ENCODE measurements around the gene SOBP. TPM values are rescaled to one million over a fixed set of nuclear protein-coding genes. Genes with fewer than 3 reads are reported as not detected.

The SOBP gene
- polyA plus RNA-seq, 1 donor (not counting 4 experiments of a cell fraction or from before 2014, with no cell fraction given) = not detected

DNA sequence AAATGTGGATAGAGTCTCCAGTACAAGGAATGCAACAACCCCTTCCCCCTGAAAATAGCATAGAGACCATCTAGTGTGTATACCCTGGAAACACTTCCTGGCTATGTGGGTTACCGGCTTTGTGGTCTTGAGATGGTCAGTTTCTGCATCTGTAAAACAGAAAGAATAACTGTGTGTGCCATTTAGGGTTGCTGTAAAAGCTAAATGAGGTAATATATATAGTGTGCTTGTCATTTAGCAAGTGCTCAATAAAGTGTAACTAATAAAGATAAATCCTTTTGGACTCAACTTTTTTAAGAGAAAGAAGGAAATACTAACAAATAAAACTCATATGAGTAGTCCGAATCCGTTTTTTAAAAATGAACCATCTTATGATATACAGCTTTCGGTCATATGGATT, 109.1 kb downstream of the SOBP start:
- H3K4me1 ChIP-seq (ENCODE audit: control insufficient read depth, extremely low read depth, insufficient read depth, low read length) = peaks cover 19% of the 10 kb centered on the region
- peak; percentile 32 for FAIRE-seq
- dilution Hi-C loops (cut with MboI; ENCODE audit: extremely low pct_ligation_motif_present, low sequenced_read_pairs) = no loop called here

GRCh38 chr6:107600121-107600520, 110.2 kb downstream of the SOBP start:
- DNase-seq (ENCODE audit: low read depth, low spot score) (no peak), FAIRE-seq (no peak)
- Histone ChIP-seq H3K4me2 (ENCODE audit: control insufficient read depth, extremely low read depth, insufficient read depth, low read depth, low read length) (no peak overlapping the region), H3K27ac (ENCODE audit: control insufficient read depth, insufficient read depth, low read length) (no peak overlapping the region), H3K9me3 (ENCODE audit: control insufficient read depth, low read depth, low read length) (no peaks in the 10 kb centered on the region), H3K9me1 (ENCODE audit: control insufficient read depth, extremely low read depth, insufficient read depth, low read length) (no peaks in the 10 kb centered on the region), H3K4me3 (ENCODE audit: control insufficient read depth in 2 of 3, extremely low read depth in 1 of 3, insufficient read depth in 2 of 3, low read depth in 1 of 3, low read length in 3 of 3) (no peak overlapping the region), H3K4me1 (ENCODE audit: control insufficient read depth, extremely low read depth, insufficient read depth, low read length) (peaks cover 28% of the 10 kb centered on the region), H3K9ac (ENCODE audit: control insufficient read depth, extremely low read depth, insufficient read depth, low read length) (no peak overlapping the region), H3K36me3 (ENCODE audit: control insufficient read depth in 2 of 2, extremely low read depth in 1 of 2, insufficient read depth in 2 of 2, low read length in 2 of 2) (no peaks in the 10 kb centered on the region), H3K79me2 (ENCODE audit: control insufficient read depth, insufficient read depth, low read length) (no peaks in the 10 kb centered on the region), H3K27me3 (ENCODE audit: control insufficient read depth, extremely low read depth, insufficient read depth, low read length) (no peaks in the 10 kb centered on the region), H2AFZ (ENCODE audit: control insufficient read depth, low read length) (no peak overlapping the region), H4K20me1 (ENCODE audit: control insufficient read depth, extremely low read depth, insufficient read depth, low read length) (no peaks in the 10 kb centered on the region)
- dilution Hi-C loops (cut with MboI; ENCODE audit: extremely low pct_ligation_motif_present, low sequenced_read_pairs) = no loop called here
- TF ChIP-seq, protein P1, sequence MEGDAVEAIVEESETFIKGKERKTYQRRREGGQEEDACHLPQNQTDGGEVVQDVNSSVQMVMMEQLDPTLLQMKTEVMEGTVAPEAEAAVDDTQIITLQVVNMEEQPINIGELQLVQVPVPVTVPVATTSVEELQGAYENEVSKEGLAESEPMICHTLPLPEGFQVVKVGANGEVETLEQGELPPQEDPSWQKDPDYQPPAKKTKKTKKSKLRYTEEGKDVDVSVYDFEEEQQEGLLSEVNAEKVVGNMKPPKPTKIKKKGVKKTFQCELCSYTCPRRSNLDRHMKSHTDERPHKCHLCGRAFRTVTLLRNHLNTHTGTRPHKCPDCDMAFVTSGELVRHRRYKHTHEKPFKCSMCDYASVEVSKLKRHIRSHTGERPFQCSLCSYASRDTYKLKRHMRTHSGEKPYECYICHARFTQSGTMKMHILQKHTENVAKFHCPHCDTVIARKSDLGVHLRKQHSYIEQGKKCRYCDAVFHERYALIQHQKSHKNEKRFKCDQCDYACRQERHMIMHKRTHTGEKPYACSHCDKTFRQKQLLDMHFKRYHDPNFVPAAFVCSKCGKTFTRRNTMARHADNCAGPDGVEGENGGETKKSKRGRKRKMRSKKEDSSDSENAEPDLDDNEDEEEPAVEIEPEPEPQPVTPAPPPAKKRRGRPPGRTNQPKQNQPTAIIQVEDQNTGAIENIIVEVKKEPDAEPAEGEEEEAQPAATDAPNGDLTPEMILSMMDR (optimal IDR thresholded peaks at IDR 0.05 in 1 of 3, IDR thresholded peaks at IDR 0.05 in 1 of 3, conservative IDR thresholded peaks at IDR 0.05 in 1 of 3; ENCODE audit: extremely low read depth in 1 of 3, insufficient read depth in 2 of 3, low read length in 3 of 3) = no peak
- TF ChIP-seq EZH2 (IDR thresholded peaks at IDR 0.05; ENCODE audit: low read length) = no peak

More for the DNA sequence above, 109.1 kb downstream of the SOBP start:
- H3K9ac ChIP-seq (ENCODE audit: control insufficient read depth, extremely low read depth, insufficient read depth, low read length) = no peak overlapping the region
- no peak overlapping the region for H3K4me3 ChIP-seq (ENCODE audit: control insufficient read depth in 2 of 3, extremely low read depth in 1 of 3, insufficient read depth in 2 of 3, low read depth in 1 of 3, low read length in 3 of 3)
- H3K9me1 ChIP-seq (ENCODE audit: control insufficient read depth, extremely low read depth, insufficient read depth, low read length) = no peaks in the 10 kb centered on the region
- no peak for DNase-seq (ENCODE audit: low read depth, low spot score)
- no peaks in the 10 kb centered on the region for H3K36me3 ChIP-seq (ENCODE audit: control insufficient read depth in 2 of 2, extremely low read depth in 1 of 2, insufficient read depth in 2 of 2, low read length in 2 of 2)
- H3K27ac ChIP-seq (ENCODE audit: control insufficient read depth, insufficient read depth, low read length) = no peak overlapping the region
- no peak overlapping the region for H3K4me2 ChIP-seq (ENCODE audit: control insufficient read depth, extremely low read depth, insufficient read depth, low read depth, low read length)
- no peaks in the 10 kb centered on the region for H3K27me3 ChIP-seq (ENCODE audit: control insufficient read depth, extremely low read depth, insufficient read depth, low read length)
- H3K79me2 ChIP-seq (ENCODE audit: control insufficient read depth, insufficient read depth, low read length) = no peaks in the 10 kb centered on the region
- no peaks in the 10 kb centered on the region for H3K9me3 ChIP-seq (ENCODE audit: control insufficient read depth, low read depth, low read length)
- no peak overlapping the region for H2AFZ ChIP-seq (ENCODE audit: control insufficient read depth, low read length)
- H4K20me1 ChIP-seq (ENCODE audit: control insufficient read depth, extremely low read depth, insufficient read depth, low read length) = no peaks in the 10 kb centered on the region
- no peak for TF ChIP-seq EZH2 (IDR thresholded peaks at IDR 0.05; ENCODE audit: low read length)
- TF ChIP-seq, protein P1 (optimal IDR thresholded peaks at IDR 0.05 in 1 of 3, IDR thresholded peaks at IDR 0.05 in 1 of 3, conservative IDR thresholded peaks at IDR 0.05 in 1 of 3; ENCODE audit: extremely low read depth in 1 of 3, insufficient read depth in 2 of 3, low read length in 3 of 3) = no peak
